ENCODE measurements around the gene ZNF580. TPM values are rescaled to one million over a fixed set of nuclear protein-coding genes. Genes with fewer than 3 reads are reported as not detected.

ZNF580 gene
- total and polyA plus RNA-seq, 10 of the 15 experiments (the other 5 are each of a cell fraction or from before 2014, with no cell fraction given), result 2.3 to 31.8 (median 10.0) TPM

- H2AFZ ChIP-seq (ENCODE audit: control insufficient read depth, low read depth, low read length), result no peak overlapping the region
- no peak overlapping the region for H3K27ac ChIP-seq (ENCODE audit: control insufficient read depth, insufficient read depth)
- H3K36me3 ChIP-seq (ENCODE audit: control insufficient read depth in 2 of 2, insufficient read depth in 2 of 2, low read length in 1 of 2), result peaks cover 26% of the 10 kb centered on the region in 2 experiments
- BruUV-seq (replicated peaks), result no TSS peak
- no peak overlapping the region for H3K4me2 ChIP-seq (ENCODE audit: control insufficient read depth, insufficient read depth)
- DNase-seq (ENCODE audit: low read depth, low spot score) (no peak), FAIRE-seq (no peak), ATAC-seq (no peak)
- SMC1A ChIA-PET (ENCODE audit: uncharacterized antibody, unreplicated experiment), result no interaction called here
- WGBS (ENCODE audit: insufficient coverage, insufficient replicate concordance, low lambda C conversion rate, missing lambda C conversion rate), result 91% methylated on average over 9 of the region's 9 CpGs
- H3K4me3 ChIP-seq, result no peak overlapping the region
- H3K79me2 ChIP-seq (ENCODE audit: control insufficient read depth, insufficient read depth, low read length), result peaks cover 55% of the 10 kb centered on the region
- TF ChIP-seq RAD51 (IDR thresholded peaks at IDR 0.05) (no peak), ZBTB40 (IDR thresholded peaks at IDR 0.05; ENCODE audit: borderline replicate concordance) (peak; percentile 86)
- in situ Hi-C loops (cut with MboI), result no loop called here
- intact Hi-C loops (cut with micrococcal nuclease; ENCODE audit: unreplicated experiment), result no loop called here
- POLR2A ChIA-PET, result no interaction called here
- H3K9me3 ChIP-seq (replicated peaks; ENCODE audit: control insufficient read depth, insufficient read depth, low read length), result no peaks in the 10 kb centered on the region
- H3K4me1 ChIP-seq (ENCODE audit: control insufficient read depth, insufficient read depth, low read length), result peaks cover 29% of the 10 kb centered on the region
- CTCF ChIA-PET, result interaction anchor here (0.5 to 1.2 kb wide), 4 partner anchors 24 to 319 kb away, joined by 3 to 4 read pairs (median 3); no protein-coding TSS in a partner anchor
- H4K20me1 ChIP-seq (ENCODE audit: control insufficient read depth, insufficient read depth), result peaks cover 9% of the 10 kb centered on the region
- RAD21 ChIA-PET (ENCODE audit: unreplicated experiment), result interaction anchor here (0.5 to 1.2 kb wide), 2 partner anchors 27 to 49 kb away, joined by 3 to 5 read pairs; partner anchors contain the start of gene U2AF2
- no peaks in the 10 kb centered on the region for H3K27me3 ChIP-seq (replicated peaks in 1 of 2; ENCODE audit: control insufficient read depth in 2 of 2, insufficient read depth in 2 of 2, low read length in 1 of 2)
- H3K9ac ChIP-seq (ENCODE audit: control insufficient read depth, insufficient read depth, low read length), result no peak overlapping the region
These were observed 40.6 kb downstream of the ZNF580 start for GRCh38 chr19:55681131-55682092.
